Measurements from ENCODE around the gene TTC7B. TPM values are rescaled to one million over a fixed set of nuclear protein-coding genes. Genes with fewer than 3 reads are reported as not detected.

Gene TTC7B
- total and polyA plus RNA-seq, 2 of the 8 experiments (the other 6 are each of a cell fraction or from before 2014, with no cell fraction given) = 23.7 to 34.0 TPM

GRCh38 chr14:90500665-90501370 is 315.4 kb downstream of the TTC7B start (continued):
- no peak for TF ChIP-seq SP2 (IDR thresholded peaks at IDR 0.05; ENCODE audit: low read length)
- no peak for TF ChIP-seq ATF2 (IDR thresholded peaks at IDR 0.05; ENCODE audit: low read length)
- no peak for TF ChIP-seq CREB1 (IDR thresholded peaks at IDR 0.05)
- TF ChIP-seq TCF12 (IDR thresholded peaks at IDR 0.05; ENCODE audit: low read depth, low read length) = no peak
- no peak for TF ChIP-seq TAF1 (IDR thresholded peaks at IDR 0.05; ENCODE audit: low read depth, low read length)
- TF ChIP-seq POU5F1 (IDR thresholded peaks at IDR 0.05; ENCODE audit: low read depth, low read length) = no peak
- TF ChIP-seq TEAD4 (IDR thresholded peaks at IDR 0.05; ENCODE audit: low read depth, low read length) = no peak
- no peak for TF ChIP-seq SIN3A (conservative IDR thresholded peaks at IDR 0.05 in 1 of 2, IDR thresholded peaks at IDR 0.05 in 1 of 2; ENCODE audit: low read depth in 1 of 2, low read length in 2 of 2)
- no peak for TF ChIP-seq JUN (IDR thresholded peaks at IDR 0.05; ENCODE audit: low read depth, low read length)
- no peak for TF ChIP-seq NANOG (IDR thresholded peaks at IDR 0.05; ENCODE audit: insufficient read depth, low read depth, low read length, poor library complexity, severe bottlenecking)
